ENCODE measurements around the gene ZNF423. TPM values are rescaled to one million over a fixed set of nuclear protein-coding genes. Genes with fewer than 3 reads are reported as not detected.

ZNF423 gene
- total RNA-seq, 1 experiment from 2014 or later = 0.49 TPM

- no peak for ATAC-seq
- H3K27me3 ChIP-seq (ENCODE audit: control insufficient read depth, insufficient read depth, low read length) = no peaks in the 10 kb centered on the region
- CTCF ChIA-PET = no interaction called here
- H3K4me3 ChIP-seq (ENCODE audit: low read depth in 2 of 2, low read length in 2 of 2) = no peak overlapping the region
- BruUV-seq (replicated peaks) = no TSS peak
- H3K36me3 ChIP-seq (ENCODE audit: control insufficient read depth, insufficient read depth, low read length) = no peaks in the 10 kb centered on the region
- intact Hi-C loops (cut with micrococcal nuclease; ENCODE audit: unreplicated experiment) = no loop called here
- H3K27ac ChIP-seq (ENCODE audit: low read length) = no peak overlapping the region
- no peaks in the 10 kb centered on the region for H3K9me3 ChIP-seq (ENCODE audit: control insufficient read depth, insufficient read depth, low read depth, low read length)
- in situ Hi-C loops (cut with HindIII; ENCODE audit: low pct_unique_long_range_greater_than_20kb, low sequenced_read_pairs) = no loop called here
- no peak for DNase-seq (ENCODE audit: low read depth, low spot score)
- no peaks in the 10 kb centered on the region for H3K4me1 ChIP-seq (ENCODE audit: control insufficient read depth, insufficient read depth, low read length)
- TF ChIP-seq TCF7L2 (IDR thresholded peaks at IDR 0.05; ENCODE audit: low read depth, low read length) = no peak
- TF ChIP-seq SIN3A (IDR thresholded peaks at IDR 0.05; ENCODE audit: borderline replicate concordance, insufficient read depth, low read depth, low read length) = no peak
- TF ChIP-seq REST (IDR thresholded peaks at IDR 0.05; ENCODE audit: insufficient read depth in 1 of 2, low read depth in 2 of 2, low read length in 1 of 2) = no peak
- no peak for TF ChIP-seq POLR2AphosphoS5 (IDR thresholded peaks at IDR 0.05; ENCODE audit: low read depth, low read length)
- TF ChIP-seq CTCF (IDR thresholded peaks at IDR 0.05) = no peak
- POLR2A ChIA-PET = no interaction called here
Observed at GRCh38 chr16:49521734-49522325, 334.1 kb downstream of the ZNF423 start.

GRCh38 chr16:49520492-49521038 lies 335.3 kb downstream of the ZNF423 start:
- no peaks in the 10 kb centered on the region for H3K9me3 ChIP-seq (ENCODE audit: control insufficient read depth, insufficient read depth, low read depth, low read length)
- no peaks in the 10 kb centered on the region for H3K27me3 ChIP-seq (ENCODE audit: control insufficient read depth, insufficient read depth, low read length)
- intact Hi-C loops (cut with micrococcal nuclease; ENCODE audit: unreplicated experiment) = no loop called here
- in situ Hi-C loops (cut with HindIII; ENCODE audit: low pct_unique_long_range_greater_than_20kb, low sequenced_read_pairs) = no loop called here
- H3K4me3 ChIP-seq (ENCODE audit: low read depth in 2 of 2, low read length in 2 of 2) = no peak overlapping the region
- no peak for TF ChIP-seq REST (IDR thresholded peaks at IDR 0.05; ENCODE audit: insufficient read depth in 1 of 2, low read depth in 2 of 2, low read length in 1 of 2)
- no peak for TF ChIP-seq CTCF (IDR thresholded peaks at IDR 0.05)
- no peak for ATAC-seq
- no peaks in the 10 kb centered on the region for H3K4me1 ChIP-seq (ENCODE audit: control insufficient read depth, insufficient read depth, low read length)
- no peak for DNase-seq (ENCODE audit: low read depth, low spot score)
- no peaks in the 10 kb centered on the region for H3K36me3 ChIP-seq (ENCODE audit: control insufficient read depth, insufficient read depth, low read length)
- POLR2A ChIA-PET = interaction anchor here (0.6 kb wide), 1 partner anchor 117 kb away, joined by 5 read pairs; no protein-coding TSS in a partner anchor
- no peak overlapping the region for H3K27ac ChIP-seq (ENCODE audit: low read length)
- no TSS peak for BruUV-seq (replicated peaks)
- CTCF ChIA-PET = interaction anchor here (0.5 kb wide), 1 partner anchor 61 kb away, joined by 3 read pairs; no protein-coding TSS in a partner anchor
